ENCODE measurements around the gene DIS3L2. TPM values are rescaled to one million over a fixed set of nuclear protein-coding genes. Genes with fewer than 3 reads are reported as not detected.
A peak's percentile ranks its signal among the peaks of the same experiment; 100 is the strongest.

DIS3L2 gene, protein sequence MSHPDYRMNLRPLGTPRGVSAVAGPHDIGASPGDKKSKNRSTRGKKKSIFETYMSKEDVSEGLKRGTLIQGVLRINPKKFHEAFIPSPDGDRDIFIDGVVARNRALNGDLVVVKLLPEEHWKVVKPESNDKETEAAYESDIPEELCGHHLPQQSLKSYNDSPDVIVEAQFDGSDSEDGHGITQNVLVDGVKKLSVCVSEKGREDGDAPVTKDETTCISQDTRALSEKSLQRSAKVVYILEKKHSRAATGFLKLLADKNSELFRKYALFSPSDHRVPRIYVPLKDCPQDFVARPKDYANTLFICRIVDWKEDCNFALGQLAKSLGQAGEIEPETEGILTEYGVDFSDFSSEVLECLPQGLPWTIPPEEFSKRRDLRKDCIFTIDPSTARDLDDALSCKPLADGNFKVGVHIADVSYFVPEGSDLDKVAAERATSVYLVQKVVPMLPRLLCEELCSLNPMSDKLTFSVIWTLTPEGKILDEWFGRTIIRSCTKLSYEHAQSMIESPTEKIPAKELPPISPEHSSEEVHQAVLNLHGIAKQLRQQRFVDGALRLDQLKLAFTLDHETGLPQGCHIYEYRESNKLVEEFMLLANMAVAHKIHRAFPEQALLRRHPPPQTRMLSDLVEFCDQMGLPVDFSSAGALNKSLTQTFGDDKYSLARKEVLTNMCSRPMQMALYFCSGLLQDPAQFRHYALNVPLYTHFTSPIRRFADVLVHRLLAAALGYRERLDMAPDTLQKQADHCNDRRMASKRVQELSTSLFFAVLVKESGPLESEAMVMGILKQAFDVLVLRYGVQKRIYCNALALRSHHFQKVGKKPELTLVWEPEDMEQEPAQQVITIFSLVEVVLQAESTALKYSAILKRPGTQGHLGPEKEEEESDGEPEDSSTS
- polyA plus RNA-seq (2013, experiment 1 of 2) = 17.7 TPM
- polyA plus RNA-seq (2013, experiment 2 of 2) = 18.0 TPM

DNA sequence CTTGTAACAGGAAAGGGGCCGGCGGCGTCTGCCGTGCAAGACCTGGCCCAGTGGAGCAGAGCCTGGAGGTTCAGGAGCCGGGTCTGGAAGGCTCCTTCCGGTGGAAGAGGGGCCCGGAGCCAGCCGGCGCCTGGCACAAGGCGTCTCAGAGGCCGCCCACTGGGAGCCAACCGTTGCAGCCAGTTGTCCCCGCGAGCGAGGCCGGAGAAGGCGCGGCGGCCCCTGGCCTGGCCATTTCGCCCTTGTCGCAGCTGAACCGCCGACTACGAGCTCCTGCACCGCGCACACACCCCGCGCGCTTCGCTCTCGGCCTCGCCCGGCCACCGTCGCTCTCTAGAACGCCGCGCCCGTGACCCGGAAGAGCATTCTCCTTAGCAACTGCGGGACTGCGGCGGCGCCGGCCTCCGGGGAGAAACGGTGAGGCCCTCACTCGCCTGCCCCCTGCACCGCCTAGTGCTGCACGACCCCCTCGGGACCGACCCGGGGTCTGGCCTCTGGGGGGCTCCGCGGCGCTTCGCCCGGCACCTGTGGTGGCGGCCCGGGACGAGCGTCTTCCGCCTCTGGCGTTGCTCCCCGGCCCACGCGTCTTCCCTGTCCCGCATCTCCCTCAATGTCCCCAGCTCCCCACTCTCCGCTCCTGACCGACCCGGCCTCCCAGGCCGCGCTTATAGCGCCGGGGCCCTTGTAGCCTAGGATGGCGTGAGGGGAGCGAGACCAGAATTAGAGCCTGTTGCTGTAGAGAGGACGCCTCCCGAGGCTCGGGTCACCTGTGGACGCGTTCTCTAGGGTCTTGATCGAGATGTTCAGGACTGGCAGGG, at the start of gene DIS3L2:
Gene DIS3L2 (plus strand): TSS at position 365 of the 818 bp plus-strand sequence. CDS start 53,215 bp downstream, outside the sequence.
- peak within 1 kb of the TSS; percentile 90 for H4K8ac ChIP-seq (ENCODE audit: low read depth, low read length)
- peak; percentile 79 for DNase-seq (ENCODE audit: low spot score)
- H2AFZ ChIP-seq (ENCODE audit: low read length) = peak within 1 kb of the TSS; percentile 99
- no CpG with 5 or more reads among the region's 83 CpGs for WGBS, 2 donors (ENCODE audit: extremely low coverage in 2 of 2, insufficient read length in 2 of 2, insufficient replicate concordance in 1 of 2)
- peak within 1 kb of the TSS; percentile 80 for H3K4me2 ChIP-seq (ENCODE audit: insufficient read depth, low read length, poor library complexity, severe bottlenecking)
- H3K23ac ChIP-seq (ENCODE audit: low read depth, low read length, poor library complexity) = peak within 1 kb of the TSS; percentile 32
- peak within 1 kb of the TSS; percentile 99 for H3K18ac ChIP-seq (ENCODE audit: low read length)
- H3K4me3 ChIP-seq (ENCODE audit: low read length in 2 of 2) = peak within 1 kb of the TSS; percentile 84 to 90
- H3K4me1 ChIP-seq (ENCODE audit: control insufficient read depth in 2 of 2, insufficient read depth in 1 of 2, low read depth in 1 of 2, low read length in 2 of 2) = peaks cover 2 to 9% of the 10 kb centered on the region in 2 donors
- peak within 1 kb of the TSS; percentile 67 for H2BK15ac ChIP-seq (ENCODE audit: low read length)
- peak within 1 kb of the TSS; percentile 38 for H3K4ac ChIP-seq (ENCODE audit: low read length)
- H3K9ac ChIP-seq (ENCODE audit: low read depth, low read length, poor library complexity) = peak within 1 kb of the TSS; percentile 98
- H3K9me3 ChIP-seq (replicated peaks in 1 of 2; ENCODE audit: control insufficient read depth in 2 of 2, insufficient read depth in 1 of 2, low read depth in 1 of 2, low read length in 2 of 2) = peaks cover 0 to 4% of the 10 kb centered on the region in 2 donors
- peak within 1 kb of the TSS; percentile 91 for H2BK5ac ChIP-seq (ENCODE audit: low read length)
- peak within 1 kb of the TSS; percentile 73 for H3K27ac ChIP-seq (replicated peaks; ENCODE audit: low read length)
- H2BK120ac ChIP-seq (ENCODE audit: low read depth, low read length) = peak within 1 kb of the TSS; percentile 10
- H2AK5ac ChIP-seq (ENCODE audit: low read depth, low read length) = peak within 1 kb of the TSS; percentile 68
- no peaks in the 10 kb centered on the region for H3K36me3 ChIP-seq (replicated peaks in 1 of 2; ENCODE audit: control insufficient read depth in 2 of 2, insufficient read depth in 2 of 2, low read length in 2 of 2)
- peak within 1 kb of the TSS; percentile 1 for H4K91ac ChIP-seq (ENCODE audit: low read depth, low read length, poor library complexity)
- H3K27me3 ChIP-seq (ENCODE audit: control insufficient read depth in 3 of 3, insufficient read depth in 3 of 3, low read depth in 1 of 3, low read length in 3 of 3) = no peaks in the 10 kb centered on the region
- H2BK12ac ChIP-seq (ENCODE audit: low read length) = no peak within 1 kb of the TSS
- peak within 1 kb of the TSS; percentile 92 for H3K14ac ChIP-seq (ENCODE audit: low read length)
- H3K79me1 ChIP-seq (ENCODE audit: low read depth, low read length) = no peaks in the 10 kb centered on the region

DNA sequence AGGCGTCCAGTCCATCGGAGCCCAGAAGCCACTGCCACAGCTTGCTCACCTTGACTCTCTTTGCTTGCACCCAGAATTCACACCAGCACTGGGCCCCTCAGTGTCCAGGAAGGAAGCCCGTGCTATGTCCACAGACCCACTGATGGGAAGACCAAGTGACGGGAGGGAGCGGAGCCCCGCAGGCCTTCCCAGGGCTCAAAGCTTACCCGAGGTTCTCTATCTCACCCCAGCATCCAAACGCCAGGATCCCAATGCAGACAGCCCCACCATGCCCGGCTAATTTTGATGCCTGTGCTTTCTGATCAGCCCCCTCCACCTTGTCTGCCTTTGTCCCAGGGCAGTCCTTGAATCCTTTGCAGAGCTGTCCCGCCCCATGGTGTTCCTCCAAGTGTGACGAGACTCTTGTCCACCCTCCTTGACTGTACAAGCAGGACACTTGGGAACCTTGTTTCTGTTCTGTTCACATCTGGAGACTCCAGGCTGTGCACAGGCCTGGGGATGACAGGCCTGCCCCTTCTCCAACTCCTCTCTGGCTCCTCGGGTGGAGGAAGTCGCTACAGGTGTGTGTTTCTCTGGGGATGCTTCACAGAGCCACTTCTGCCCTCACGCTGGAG, 47.3 kb upstream of the DIS3L2 start:
- Histone ChIP-seq H4K91ac (ENCODE audit: low read depth, low read length, poor library complexity) (no peak overlapping the region), H2BK5ac (ENCODE audit: low read length) (no peak overlapping the region), H2BK120ac (ENCODE audit: low read depth, low read length) (no peak overlapping the region), H3K4me3 (ENCODE audit: low read length in 2 of 2) (no peak overlapping the region), H3K27ac (replicated peaks; ENCODE audit: low read length) (no peak overlapping the region), H3K14ac (ENCODE audit: low read length) (no peak overlapping the region), H3K4me2 (ENCODE audit: insufficient read depth, low read length, poor library complexity, severe bottlenecking) (no peak overlapping the region), H2AK5ac (ENCODE audit: low read depth, low read length) (no peak overlapping the region), H3K4ac (ENCODE audit: low read length) (no peak overlapping the region), H3K79me1 (ENCODE audit: low read depth, low read length) (no peaks in the 10 kb centered on the region), H3K27me3 (ENCODE audit: control insufficient read depth in 3 of 3, insufficient read depth in 3 of 3, low read depth in 1 of 3, low read length in 3 of 3) (peaks cover 0 to 16% (median 0%) of the 10 kb centered on the region in 3 experiments), H3K18ac (ENCODE audit: low read length) (peak overlapping the region; percentile 19), H2BK15ac (ENCODE audit: low read length) (no peak overlapping the region), H3K9ac (ENCODE audit: low read depth, low read length, poor library complexity) (no peak overlapping the region), H3K4me1 (ENCODE audit: control insufficient read depth in 2 of 2, insufficient read depth in 1 of 2, low read depth in 1 of 2, low read length in 2 of 2) (no peaks in the 10 kb centered on the region), H4K8ac (ENCODE audit: low read depth, low read length) (no peak overlapping the region), H3K36me3 (replicated peaks in 1 of 2; ENCODE audit: control insufficient read depth in 2 of 2, insufficient read depth in 2 of 2, low read length in 2 of 2) (no peaks in the 10 kb centered on the region), H3K23ac (ENCODE audit: low read depth, low read length, poor library complexity) (peak overlapping the region; percentile 20), H2BK12ac (ENCODE audit: low read length) (no peak overlapping the region), H3K9me3 (replicated peaks in 1 of 2; ENCODE audit: control insufficient read depth in 2 of 2, insufficient read depth in 1 of 2, low read depth in 1 of 2, low read length in 2 of 2) (no peaks in the 10 kb centered on the region), H2AFZ (ENCODE audit: low read length) (no peak overlapping the region)
- DNase-seq (ENCODE audit: low spot score) = no peak
- no CpG with 5 or more reads among the region's 14 CpGs for WGBS, 2 donors (ENCODE audit: extremely low coverage in 2 of 2, insufficient read length in 2 of 2, insufficient replicate concordance in 1 of 2)

DNA sequence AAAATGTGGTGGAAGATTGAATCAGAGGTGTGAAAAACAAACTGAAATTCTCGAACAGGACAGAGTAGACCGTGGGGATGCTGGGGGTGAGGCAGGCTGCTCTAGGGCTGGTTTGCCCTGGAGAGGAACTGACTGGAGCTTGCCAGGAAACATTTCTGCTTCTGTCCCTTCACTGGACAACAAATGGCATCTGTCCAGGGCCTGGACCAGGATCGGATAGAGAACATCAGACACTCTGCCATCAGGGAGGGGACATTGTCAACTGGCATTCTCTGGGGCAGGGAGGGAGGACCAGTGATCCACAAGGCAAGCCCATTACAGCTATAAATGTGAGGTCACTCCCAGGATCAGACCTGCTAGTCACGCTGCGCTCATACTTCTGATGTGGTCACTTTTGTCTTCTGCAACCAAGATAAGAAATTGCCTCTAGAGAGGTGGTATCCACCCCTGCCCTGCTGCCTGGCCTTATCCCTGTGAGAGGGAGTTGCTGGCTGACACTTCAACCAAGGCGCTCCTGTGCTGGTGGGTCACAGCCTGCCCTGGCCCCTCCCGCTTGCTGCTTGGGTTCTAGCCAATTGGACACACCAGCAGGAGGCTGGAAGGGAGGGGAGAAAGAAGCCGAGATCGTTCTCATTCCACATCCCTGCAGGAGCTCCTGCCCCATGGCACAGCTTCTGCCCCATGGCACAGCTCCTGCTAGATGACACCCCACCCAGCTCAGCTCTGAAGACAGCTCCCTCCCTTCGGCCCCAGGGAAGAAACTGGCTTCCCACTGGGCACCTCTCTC, 44.0 kb upstream of the DIS3L2 start:
- Histone ChIP-seq H2BK120ac (ENCODE audit: low read depth, low read length) (no peak overlapping the region), H2BK5ac (ENCODE audit: low read length) (no peak overlapping the region), H3K79me1 (ENCODE audit: low read depth, low read length) (no peaks in the 10 kb centered on the region), H4K91ac (ENCODE audit: low read depth, low read length, poor library complexity) (no peak overlapping the region), H3K18ac (ENCODE audit: low read length) (no peak overlapping the region), H2AK5ac (ENCODE audit: low read depth, low read length) (no peak overlapping the region), H4K8ac (ENCODE audit: low read depth, low read length) (no peak overlapping the region), H2AFZ (ENCODE audit: low read length) (no peak overlapping the region), H2BK12ac (ENCODE audit: low read length) (no peak overlapping the region), H3K14ac (ENCODE audit: low read length) (no peak overlapping the region), H3K4me1 (ENCODE audit: control insufficient read depth in 2 of 2, insufficient read depth in 1 of 2, low read depth in 1 of 2, low read length in 2 of 2) (no peaks in the 10 kb centered on the region), H3K4ac (ENCODE audit: low read length) (no peak overlapping the region), H3K23ac (ENCODE audit: low read depth, low read length, poor library complexity) (no peak overlapping the region), H3K4me3 (ENCODE audit: low read length in 2 of 2) (no peak overlapping the region), H3K36me3 (replicated peaks in 1 of 2; ENCODE audit: control insufficient read depth in 2 of 2, insufficient read depth in 2 of 2, low read length in 2 of 2) (no peaks in the 10 kb centered on the region), H3K27ac (replicated peaks; ENCODE audit: low read length) (no peak overlapping the region), H3K4me2 (ENCODE audit: insufficient read depth, low read length, poor library complexity, severe bottlenecking) (no peak overlapping the region), H2BK15ac (ENCODE audit: low read length) (no peak overlapping the region), H3K27me3 (ENCODE audit: control insufficient read depth in 3 of 3, insufficient read depth in 3 of 3, low read depth in 1 of 3, low read length in 3 of 3) (peaks cover 0 to 16% (median 0%) of the 10 kb centered on the region in 3 experiments), H3K9me3 (replicated peaks in 1 of 2; ENCODE audit: control insufficient read depth in 2 of 2, insufficient read depth in 1 of 2, low read depth in 1 of 2, low read length in 2 of 2) (no peaks in the 10 kb centered on the region), H3K9ac (ENCODE audit: low read depth, low read length, poor library complexity) (no peak overlapping the region)
- WGBS, 2 donors (ENCODE audit: extremely low coverage in 2 of 2, insufficient read length in 2 of 2, insufficient replicate concordance in 1 of 2) = no CpG with 5 or more reads among the region's 10 CpGs
- DNase-seq (ENCODE audit: low spot score) = no peak
